ENCODE data around the gene RRAD. TPM values are rescaled to one million over a fixed set of nuclear protein-coding genes. Genes with fewer than 3 reads are reported as not detected.

Gene RRAD
- polyA plus RNA-seq, 2 of the 4 experiments (the other 2 are of a cell fraction), result 0.75 to 2.2 TPM

GRCh38 chr16:66881560-66881959 is 43.8 kb downstream of the RRAD start (continued):
- TF ChIP-seq ZFP36 (IDR thresholded peaks at IDR 0.05; ENCODE audit: borderline replicate concordance, partially characterized antibody) (no peak), HOXA7 (CRISPR knock-in tag; IDR thresholded peaks at IDR 0.05) (no peak), NR3C1 (IDR thresholded peaks at IDR 0.05) (no peak), HOXB13 (CRISPR knock-in tag; IDR thresholded peaks at IDR 0.05; ENCODE audit: low read depth) (no peak)

- Histone ChIP-seq H3K4me1 (peaks cover 9% of the 10 kb centered on the region; the same call in 2 of the 3 replicates), H3K27ac (peak overlapping the region; percentile 76 to 88), H3K4me3 (peak overlapping the region; percentile 74), H3K9me3 (no peaks in the 10 kb centered on the region), H3K4me2 (peak overlapping the region; percentile 89)
- FAIRE-seq (no peak), DNase-seq (ENCODE audit: low read depth in 1 of 2, low spot score in 1 of 2) (no peak), ATAC-seq (peak; percentile 37 to 47; a peak in 5 of 6 replicates)
- POLR2A ChIA-PET, result interaction anchor here (0.6 to 1.5 kb wide), 5 partner anchors 10 to 58 kb away, joined by 3 to 4 read pairs (median 4); partner anchors contain the start of gene NAE1
- no peak for TF ChIP-seq RFX5 (IDR thresholded peaks at IDR 0.05)
- TF ChIP-seq EHMT2 (IDR thresholded peaks at IDR 0.05; ENCODE audit: low read depth), result no peak
- TF ChIP-seq ZSCAN20 (CRISPR knock-in tag; IDR thresholded peaks at IDR 0.05), result no peak
- TF ChIP-seq MAFK (IDR thresholded peaks at IDR 0.05; ENCODE audit: partially characterized antibody), result no peak
- TF ChIP-seq JUN (IDR thresholded peaks at IDR 0.05), result no peak
- TF ChIP-seq RARB (CRISPR knock-in tag; IDR thresholded peaks at IDR 0.05), result no peak
- TF ChIP-seq MYC (IDR thresholded peaks at IDR 0.05; ENCODE audit: borderline replicate concordance, low read length), result no peak
- no peak for TF ChIP-seq FOSL2 (IDR thresholded peaks at IDR 0.05)
- TF ChIP-seq FOSL2 (CRISPR knock-in tag; IDR thresholded peaks at IDR 0.05), result no peak
- no peak for TF ChIP-seq TFCP2L1 (CRISPR knock-in tag; IDR thresholded peaks at IDR 0.05)
- no peak for TF ChIP-seq HOXB5 (CRISPR knock-in tag; IDR thresholded peaks at IDR 0.05)
- no peak for TF ChIP-seq RAD21 (conservative IDR thresholded peaks at IDR 0.05 in 1 of 2, IDR thresholded peaks at IDR 0.05 in 1 of 2)
- TF ChIP-seq REST (IDR thresholded peaks at IDR 0.05), result no peak
- no peak for TF ChIP-seq ATOH8 (CRISPR knock-in tag; IDR thresholded peaks at IDR 0.05; ENCODE audit: low read depth)
- no peak for TF ChIP-seq NPAS2 (CRISPR knock-in tag; IDR thresholded peaks at IDR 0.05; ENCODE audit: borderline replicate concordance)
- no peak for TF ChIP-seq NFE2L2 (conservative IDR thresholded peaks at IDR 0.05; ENCODE audit: low read length)
- CTCF ChIA-PET, result interaction anchor here (1.0 to 40.8 kb wide), 11 partner anchors 8 to 80 kb away, joined by 3 to 837 read pairs (median 11); partner anchors contain the start of genes CDH16, CES3, NAE1 and RRAD
- WGBS (ENCODE audit: missing lambda C conversion rate), result 7% methylated on average over 23 of the region's 23 CpGs
Observed at GRCh38 chr16:66881014-66881417, 44.3 kb downstream of the RRAD start.
